Body of pancreas (tissue), 4 donors: ENCODE data around the gene SPDYA.
"Not testable (repeated sequence)": the region's sequence is repeated elsewhere in the genome, so short reads cannot be mapped to it uniquely, and the experiment has no call there.

Source experiments
- POLR2A ChIP-seq, 3 donors: fragments of 450-650 bp; IDR thresholded peaks; one replicate each; pipeline ENCODE4 v1.6.1; 2016; ENCODE audit warnings: antibody characterized with exemption in 3 of 3, mild to moderate bottlenecking in 2 of 3
- TF ChIP-seq, protein P1 (sequence below), 7 experiments: fragments of 450-650 bp in 4 of 7; fragments of 200-600 bp in 3 of 7; sonication (generic) in 3 of 7; IDR thresholded peaks; one replicate each; pipeline ENCODE4 v1.5.1; 2016 to 2019; ENCODE audit warnings: antibody characterized with exemption in 7 of 7

DNA sequence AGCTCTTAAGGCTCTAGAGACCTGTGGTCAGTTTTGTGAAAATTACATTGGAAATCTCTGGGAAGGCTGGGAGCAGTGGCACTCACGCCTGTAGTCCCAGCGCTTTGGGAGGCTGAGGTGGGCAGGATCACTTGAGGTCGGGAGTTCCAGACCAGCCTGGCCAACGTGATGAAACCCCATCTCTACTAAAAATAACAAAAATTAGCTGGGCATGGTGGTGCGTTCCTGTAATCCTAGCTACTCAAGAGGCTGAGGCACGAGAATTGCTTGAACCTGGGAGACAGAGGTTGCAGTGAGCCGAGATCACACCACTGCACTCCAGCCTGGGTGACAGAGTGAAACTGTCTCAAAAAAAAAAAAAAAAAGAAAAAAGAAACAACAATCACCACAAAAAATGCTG lies 26.1 kb upstream of the SPDYA start:
- TF ChIP-seq POLR2A (IDR thresholded peaks at IDR 0.05) = not testable (repeated sequence)
- TF ChIP-seq, protein P1, sequence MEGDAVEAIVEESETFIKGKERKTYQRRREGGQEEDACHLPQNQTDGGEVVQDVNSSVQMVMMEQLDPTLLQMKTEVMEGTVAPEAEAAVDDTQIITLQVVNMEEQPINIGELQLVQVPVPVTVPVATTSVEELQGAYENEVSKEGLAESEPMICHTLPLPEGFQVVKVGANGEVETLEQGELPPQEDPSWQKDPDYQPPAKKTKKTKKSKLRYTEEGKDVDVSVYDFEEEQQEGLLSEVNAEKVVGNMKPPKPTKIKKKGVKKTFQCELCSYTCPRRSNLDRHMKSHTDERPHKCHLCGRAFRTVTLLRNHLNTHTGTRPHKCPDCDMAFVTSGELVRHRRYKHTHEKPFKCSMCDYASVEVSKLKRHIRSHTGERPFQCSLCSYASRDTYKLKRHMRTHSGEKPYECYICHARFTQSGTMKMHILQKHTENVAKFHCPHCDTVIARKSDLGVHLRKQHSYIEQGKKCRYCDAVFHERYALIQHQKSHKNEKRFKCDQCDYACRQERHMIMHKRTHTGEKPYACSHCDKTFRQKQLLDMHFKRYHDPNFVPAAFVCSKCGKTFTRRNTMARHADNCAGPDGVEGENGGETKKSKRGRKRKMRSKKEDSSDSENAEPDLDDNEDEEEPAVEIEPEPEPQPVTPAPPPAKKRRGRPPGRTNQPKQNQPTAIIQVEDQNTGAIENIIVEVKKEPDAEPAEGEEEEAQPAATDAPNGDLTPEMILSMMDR (IDR thresholded peaks at IDR 0.05) = not testable (repeated sequence)
